Measurements from ENCODE around the gene NET1.

Gene NET1

GRCh38 chr10:5485948-5486852, 73.8 kb downstream of the NET1 start:
- DNase-seq: no peak

GRCh38 chr10:5486853-5487235, 74.5 kb downstream of the NET1 start:
- DNase-seq: no peak

GRCh38 chr10:5488272-5489161, 76.2 kb downstream of the NET1 start:
- no peak for DNase-seq

GRCh38 chr10:5490032-5490431, 77.7 kb downstream of the NET1 start:
- DNase-seq: no peak

GRCh38 chr10:5490698-5491464, 78.5 kb downstream of the NET1 start:
- no peak for DNase-seq

- no peak for DNase-seq
Observed at GRCh38 chr10:5491477-5491876, 79.1 kb downstream of the NET1 start.

- DNase-seq: no peak
Observed at GRCh38 chr10:5492322-5492855, 80.0 kb downstream of the NET1 start.

GRCh38 chr10:5492929-5493576, 80.7 kb downstream of the NET1 start:
- DNase-seq: no peak

GRCh38 chr10:5493691-5494090, 81.3 kb downstream of the NET1 start:
- no peak for DNase-seq

- no peak for DNase-seq
Observed at GRCh38 chr10:5494611-5495010, 82.3 kb downstream of the NET1 start.

GRCh38 chr10:5496261-5497250, 84.2 kb downstream of the NET1 start:
- DNase-seq: no peak

GRCh38 chr10:5497289-5497688, 84.9 kb downstream of the NET1 start:
- no peak for DNase-seq

- no peak for DNase-seq
Observed at GRCh38 chr10:5497948-5498730, 85.8 kb downstream of the NET1 start.

- no peak for DNase-seq
Observed at GRCh38 chr10:5498791-5499492, 86.6 kb downstream of the NET1 start.

- no peak for DNase-seq
Observed at GRCh38 chr10:5499493-5500140, 87.3 kb downstream of the NET1 start, which contains the start of gene CALML5. CALML5 (minus strand) TSS chr10:5499570; CDS start chr10:5499438, 132 bp downstream.

GRCh38 chr10:5500162-5500670, 87.9 kb downstream of the NET1 start:
- DNase-seq: no peak

- DNase-seq: no peak
Observed at GRCh38 chr10:5500910-5501309, 88.6 kb downstream of the NET1 start.

GRCh38 chr10:5502061-5502521, 89.7 kb downstream of the NET1 start:
- no peak for DNase-seq

All from central memory CD4-positive, alpha-beta T cell (primary cell).